HG02623 (cell line): ENCODE measurements around the gene ING4.
"Not testable (repeated sequence)": the region's sequence is repeated elsewhere in the genome, so short reads cannot be mapped to it uniquely, and the experiment has no call there.

Source experiments
- ATAC-seq: cut with Tn5 transposase; IDR thresholded peaks from one replicate; pipeline ENCODE4 v1.9.1; 2021; ENCODE audit warnings: moderate library complexity; ENCODE audit not compliant: unreplicated experiment

ING4 gene

GRCh38 chr12:6662906-6663742 lies at the start of gene ING4:
Gene ING4, minus strand, starts transcription at chr12:6663119. Its CDS starts 18 bp downstream, at chr12:6663101.
- peak; percentile 94 for ATAC-seq

- ATAC-seq = no peak
Measured at GRCh38 chr12:6708960-6709394, 46.1 kb upstream of the ING4 start.

GRCh38 chr12:6708351-6708750 lies 45.4 kb upstream of the ING4 start:
- not testable (repeated sequence) for ATAC-seq

- no peak for ATAC-seq
Measured at GRCh38 chr12:6703631-6704030, 40.7 kb upstream of the ING4 start.

GRCh38 chr12:6701078-6701768 lies 38.3 kb upstream of the ING4 start:
- ATAC-seq = no peak

GRCh38 chr12:6700646-6701051 lies 37.7 kb upstream of the ING4 start, which contains the start of gene PIANP:
Gene PIANP, minus strand, starts transcription at chr12:6700815. Its CDS starts 2,754 bp downstream, at chr12:6698061.
- ATAC-seq = no peak

- ATAC-seq = no peak
Measured at GRCh38 chr12:6699989-6700645, 37.2 kb upstream of the ING4 start.

GRCh38 chr12:6699259-6699988 lies 36.5 kb upstream of the ING4 start:
- ATAC-seq = no peak

- ATAC-seq = no peak
Measured at GRCh38 chr12:6698352-6699046, 35.6 kb upstream of the ING4 start.

GRCh38 chr12:6697584-6698351 lies 34.8 kb upstream of the ING4 start:
- no peak for ATAC-seq

GRCh38 chr12:6696690-6697583 lies 34.0 kb upstream of the ING4 start:
- no peak for ATAC-seq

GRCh38 chr12:6695313-6696045 lies 32.6 kb upstream of the ING4 start:
- ATAC-seq = no peak

GRCh38 chr12:6694701-6695100 lies 31.8 kb upstream of the ING4 start:
- no peak for ATAC-seq

GRCh38 chr12:6693832-6694355 lies 31.0 kb upstream of the ING4 start:
- no peak for ATAC-seq

GRCh38 chr12:6692888-6693287 lies 30.0 kb upstream of the ING4 start:
- ATAC-seq = no peak

- ATAC-seq = no peak
Measured at GRCh38 chr12:6691473-6691872, 28.6 kb upstream of the ING4 start.

- peak; percentile 86 for ATAC-seq
Measured at GRCh38 chr12:6688999-6689882, 26.3 kb upstream of the ING4 start, which contains the start of gene ZNF384. Gene ZNF384, minus strand, starts transcription at chr12:6689375. Its CDS starts 9,855 bp downstream, at chr12:6679520.
